Measurements from ENCODE around the gene NOTUM. TPM values are rescaled to one million over a fixed set of nuclear protein-coding genes. Genes with fewer than 3 reads are reported as not detected.
"Not testable (repeated sequence)": the region's sequence is repeated elsewhere in the genome, so short reads cannot be mapped to it uniquely, and the experiment has no call there.

NOTUM gene
- total and polyA plus RNA-seq, 2 of the 4 experiments (the other 2 are of a cell fraction), result 0.05 TPM; not detected in 1

DNA sequence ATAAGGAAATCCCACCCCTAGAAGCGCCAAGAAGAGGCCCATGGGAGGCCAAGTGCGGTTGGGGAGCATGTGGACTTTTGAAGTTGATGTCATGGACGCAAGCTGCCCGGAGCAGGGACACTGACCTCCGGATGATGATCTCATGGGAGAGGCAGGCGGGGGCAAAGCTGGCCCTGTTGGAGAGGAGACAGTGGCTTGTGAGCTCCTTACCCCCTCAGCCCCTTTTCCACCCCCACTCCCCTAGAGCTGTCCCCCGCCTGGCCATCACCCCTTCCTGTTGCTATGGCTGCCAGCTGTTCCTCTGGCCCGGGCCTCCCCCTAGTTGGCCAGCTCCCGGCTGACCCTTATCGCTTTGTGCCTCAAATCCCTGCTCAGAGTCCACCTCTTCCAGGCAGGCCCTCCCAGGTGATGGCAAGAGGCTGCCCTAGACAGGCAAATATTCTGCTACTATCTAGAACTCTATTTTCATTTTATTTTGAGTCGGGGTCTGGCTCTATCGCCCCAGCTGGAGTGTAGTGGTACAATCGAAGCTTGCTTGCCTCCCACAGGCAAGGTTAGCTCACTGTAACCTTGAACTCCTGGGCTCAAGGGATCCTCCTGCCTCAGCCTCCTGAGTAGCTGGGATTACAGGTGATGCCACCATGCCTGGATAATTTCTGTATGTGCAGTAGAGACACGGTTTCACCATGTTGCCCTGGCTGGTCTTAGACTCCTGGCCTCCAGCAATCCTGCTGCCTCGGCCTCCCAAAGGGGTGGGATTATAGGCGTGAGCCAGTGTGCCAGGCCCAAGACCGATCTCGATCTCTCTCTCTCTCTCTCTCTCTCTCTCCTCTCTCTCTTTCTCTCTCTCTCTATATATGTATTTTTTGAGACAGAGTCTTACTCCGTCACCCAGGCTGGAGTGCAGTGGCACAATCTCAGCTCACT is 6.6 kb downstream of the NOTUM start:
- H3K36me3 ChIP-seq (ENCODE audit: control insufficient read depth, insufficient read depth, low read length), result no peaks in the 10 kb centered on the region
- BruUV-seq (replicated peaks), result no TSS peak
- in situ Hi-C loops (cut with MboI; ENCODE audit: low sequenced_read_pairs) (no loop called here), dilution Hi-C loops (cut with HindIII; ENCODE audit: low sequenced_read_pairs, unreplicated experiment) (no loop called here), intact Hi-C loops (cut with micrococcal nuclease) (no loop called here)
- no peak overlapping the region for H3K4ac ChIP-seq (ENCODE audit: low read depth, low read length)
- H3K9me1 ChIP-seq (ENCODE audit: insufficient read depth, low read length), result no peaks in the 10 kb centered on the region
- H3K14ac ChIP-seq (replicated peaks; ENCODE audit: low read depth, low read length), result no peak overlapping the region
- ChIA-PET CTCF (no interaction called here), POLR2A (ENCODE audit: unreplicated experiment) (no interaction called here)
- no peak overlapping the region for H3K18ac ChIP-seq (ENCODE audit: low read depth, low read length)
- no peak overlapping the region for H3K56ac ChIP-seq (ENCODE audit: extremely low read depth, insufficient read depth, low read length)
- no peak overlapping the region for H3K23ac ChIP-seq (ENCODE audit: low read depth, low read length)
- no peaks in the 10 kb centered on the region for H3K4me1 ChIP-seq (ENCODE audit: control insufficient read depth, insufficient read depth, low read length)
- no peak overlapping the region for H3K9ac ChIP-seq (ENCODE audit: low read depth, low read length)
- no peak for DNase-seq
- no peaks in the 10 kb centered on the region for H4K20me1 ChIP-seq (ENCODE audit: insufficient read depth, low read length)
- no CpG with 5 or more reads among the region's 19 CpGs for WGBS, 2 experiments (ENCODE audit: extremely low coverage in 2 of 2, insufficient read length in 1 of 2)
- H3K9me3 ChIP-seq (ENCODE audit: control insufficient read depth, insufficient read depth, low read length), result no peaks in the 10 kb centered on the region
- no peak overlapping the region for H3K4me2 ChIP-seq (ENCODE audit: low read depth, low read length)
- no peak overlapping the region for H2AFZ ChIP-seq (replicated peaks; ENCODE audit: low read length, poor library complexity)
- H4K8ac ChIP-seq (ENCODE audit: low read depth in 2 of 2, low read length in 2 of 2), result no peak overlapping the region
- TF ChIP-seq RCOR1 (IDR thresholded peaks at IDR 0.05; ENCODE audit: insufficient replicate concordance, low read length) (no peak), NFE2L2 (IDR thresholded peaks at IDR 0.05; ENCODE audit: low read depth, low read length) (no peak)
- ATAC-seq (ENCODE audit: low read depth), result no peak
- H2BK20ac ChIP-seq (ENCODE audit: low read depth, low read length), result no peak overlapping the region
- no peak overlapping the region for H2BK5ac ChIP-seq (ENCODE audit: low read depth, low read length, poor library complexity, severe bottlenecking)
- no peak overlapping the region for H4K91ac ChIP-seq (ENCODE audit: insufficient read depth, low read depth, low read length)
- H2AK9ac ChIP-seq (replicated peaks; ENCODE audit: low read depth, low read length, poor library complexity), result peak overlapping the region; percentile 42
- no peaks in the 10 kb centered on the region for H3K79me1 ChIP-seq (ENCODE audit: low read depth in 1 of 2, low read length in 2 of 2)
- H4K5ac ChIP-seq (ENCODE audit: low read depth, low read length), result no peak overlapping the region
- no peak overlapping the region for H2BK120ac ChIP-seq (ENCODE audit: low read depth, low read length)
- no peak overlapping the region for H3K27ac ChIP-seq (ENCODE audit: insufficient read depth, low read length)
- H3K27me3 ChIP-seq (ENCODE audit: control insufficient read depth, insufficient read depth, low read length), result peaks cover 20% of the 10 kb centered on the region
- no peak overlapping the region for H2BK15ac ChIP-seq (ENCODE audit: low read depth, low read length)
- H3K4me3 ChIP-seq (ENCODE audit: insufficient read depth, low read depth, low read length), result no peak overlapping the region
- H2AK5ac ChIP-seq (ENCODE audit: low read depth, low read length), result peak overlapping the region; percentile 16; the same call in 1 of the 2 replicates

DNA sequence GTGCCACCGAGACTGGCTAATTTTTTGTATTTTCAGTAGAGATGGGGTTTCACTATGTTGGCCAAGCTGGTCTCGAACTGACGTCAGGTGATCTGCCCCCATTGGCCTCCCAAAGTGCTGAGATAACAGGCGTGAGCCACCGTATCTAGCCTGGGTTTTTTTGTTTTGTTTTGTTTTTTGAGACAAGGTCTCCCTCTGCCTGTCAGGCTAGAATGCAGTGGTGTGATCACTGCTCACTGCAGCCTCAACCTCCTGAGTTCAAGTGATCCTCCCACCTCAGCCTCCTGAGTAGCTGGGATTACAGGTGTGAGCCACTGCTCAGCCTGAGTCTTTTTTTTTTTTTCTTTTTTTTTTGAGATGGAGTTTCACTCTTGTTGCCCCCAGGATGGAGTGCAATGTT is 7.5 kb downstream of the NOTUM start:
- H3K79me1 ChIP-seq (ENCODE audit: low read depth in 1 of 2, low read length in 2 of 2); H3K23ac ChIP-seq (ENCODE audit: low read depth, low read length); in situ Hi-C loops (cut with MboI; ENCODE audit: low sequenced_read_pairs); H3K9me1 ChIP-seq (ENCODE audit: insufficient read depth, low read length); H3K4ac ChIP-seq (ENCODE audit: low read depth, low read length); H2BK20ac ChIP-seq (ENCODE audit: low read depth, low read length); H3K4me3 ChIP-seq (ENCODE audit: insufficient read depth, low read depth, low read length); H4K8ac ChIP-seq (ENCODE audit: low read depth in 2 of 2, low read length in 2 of 2); H3K36me3 ChIP-seq (ENCODE audit: control insufficient read depth, insufficient read depth, low read length); POLR2A ChIA-PET (ENCODE audit: unreplicated experiment); H2BK5ac ChIP-seq (ENCODE audit: low read depth, low read length, poor library complexity, severe bottlenecking); H2BK120ac ChIP-seq (ENCODE audit: low read depth, low read length); H3K9ac ChIP-seq (ENCODE audit: low read depth, low read length); intact Hi-C loops (cut with micrococcal nuclease); H3K56ac ChIP-seq (ENCODE audit: extremely low read depth, insufficient read depth, low read length); dilution Hi-C loops (cut with HindIII; ENCODE audit: low sequenced_read_pairs, unreplicated experiment); H3K4me1 ChIP-seq (ENCODE audit: control insufficient read depth, insufficient read depth, low read length); H2AK9ac ChIP-seq (replicated peaks; ENCODE audit: low read depth, low read length, poor library complexity); H2AK5ac ChIP-seq (ENCODE audit: low read depth, low read length); H2BK15ac ChIP-seq (ENCODE audit: low read depth, low read length); H3K4me2 ChIP-seq (ENCODE audit: low read depth, low read length); ATAC-seq (ENCODE audit: low read depth); BruUV-seq (replicated peaks); H3K27ac ChIP-seq (ENCODE audit: insufficient read depth, low read length); H2AFZ ChIP-seq (replicated peaks; ENCODE audit: low read length, poor library complexity); H3K9me3 ChIP-seq (ENCODE audit: control insufficient read depth, insufficient read depth, low read length); H4K5ac ChIP-seq (ENCODE audit: low read depth, low read length); H4K20me1 ChIP-seq (ENCODE audit: insufficient read depth, low read length); DNase-seq; H3K14ac ChIP-seq (replicated peaks; ENCODE audit: low read depth, low read length); H4K91ac ChIP-seq (ENCODE audit: insufficient read depth, low read depth, low read length); CTCF ChIA-PET; H3K18ac ChIP-seq (ENCODE audit: low read depth, low read length): not testable (repeated sequence)
- peaks cover 14% of the 10 kb centered on the region; the same call in 1 of the 2 replicates for H3K27me3 ChIP-seq (ENCODE audit: control insufficient read depth, insufficient read depth, low read length)
- WGBS, 2 experiments (ENCODE audit: extremely low coverage in 2 of 2, insufficient read length in 1 of 2), result no CpG with 5 or more reads among the region's 5 CpGs
